Activated CD8-positive, alpha-beta memory T cell treated with anti-CD3 and anti-CD28 coated beads for 1 hour (primary cell): ENCODE results near the gene RHPN2.

Experiments used
- DNase-seq, 2 donors: peaks; one replicate each; pipeline ENCODE4 v3.0.0-alpha.2; 2020; ENCODE audit warnings: low read depth in 1 of 2; ENCODE audit errors: extremely low read depth in 1 of 2

RHPN2 gene

DNA sequence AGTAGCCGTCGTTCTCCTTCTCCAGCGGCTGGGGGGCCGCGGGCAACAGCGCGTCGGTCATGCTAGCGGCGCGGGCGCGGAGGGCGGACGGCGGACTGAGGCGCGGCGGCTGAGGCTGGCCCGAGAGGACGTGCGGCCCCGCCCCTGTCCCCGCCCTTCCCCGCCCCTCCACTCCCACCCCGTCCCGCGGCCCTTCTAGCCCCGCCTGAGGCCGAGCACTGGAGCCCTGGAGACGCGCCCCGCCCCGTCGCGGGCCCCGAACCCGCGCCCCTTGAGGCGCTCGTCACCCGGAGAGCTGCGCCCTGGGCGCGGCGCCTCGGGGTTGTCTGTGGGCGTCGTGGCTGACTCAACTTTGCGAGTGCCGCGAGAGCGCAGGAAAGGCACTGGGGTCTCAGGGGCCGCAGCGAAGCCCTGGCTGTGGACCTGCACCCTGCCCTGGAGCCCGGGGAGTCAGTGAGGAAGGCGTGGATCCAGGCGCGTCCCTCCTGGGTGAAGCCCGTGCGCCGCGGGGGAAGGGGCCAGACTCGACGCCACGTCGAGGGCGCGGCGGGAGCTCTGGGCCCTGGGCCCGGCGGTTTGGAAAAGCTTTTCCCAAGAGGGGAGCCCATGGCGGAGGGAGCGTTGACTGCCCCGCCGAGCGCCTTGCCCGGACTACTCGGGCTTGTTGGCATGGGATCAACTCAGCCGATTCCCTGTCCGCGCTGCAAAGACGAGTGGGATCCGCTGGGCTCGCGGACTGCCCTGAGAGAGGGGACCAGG is at the start of gene RHPN2:
Gene RHPN2, minus strand, starts transcription at position 97 of the 759 bp plus-strand sequence. Its CDS starts 36 bp downstream, at position 61.
- DNase-seq: peak in 1 of 2 donors; percentile 11

DNA sequence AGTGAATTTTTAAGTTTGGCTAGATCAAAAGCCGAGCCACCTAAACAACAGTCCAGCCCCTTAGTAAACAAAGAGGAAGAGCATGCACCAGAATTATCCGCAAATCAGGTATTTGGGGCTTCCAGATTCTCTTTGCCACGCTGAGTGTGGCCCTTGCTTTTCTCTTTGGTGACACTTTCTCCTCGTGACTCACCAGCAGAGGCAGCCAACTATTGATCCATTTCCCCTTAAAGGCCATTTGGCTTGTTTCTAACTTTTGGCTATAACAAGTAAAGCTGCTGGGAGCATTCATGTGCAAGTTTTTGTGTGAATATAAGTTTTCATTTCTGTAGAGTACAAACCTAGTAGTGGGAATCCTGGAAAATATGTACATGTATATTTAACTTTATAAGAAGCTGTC is 49.6 kb upstream of the RHPN2 start:
- DNase-seq: no peak

DNA sequence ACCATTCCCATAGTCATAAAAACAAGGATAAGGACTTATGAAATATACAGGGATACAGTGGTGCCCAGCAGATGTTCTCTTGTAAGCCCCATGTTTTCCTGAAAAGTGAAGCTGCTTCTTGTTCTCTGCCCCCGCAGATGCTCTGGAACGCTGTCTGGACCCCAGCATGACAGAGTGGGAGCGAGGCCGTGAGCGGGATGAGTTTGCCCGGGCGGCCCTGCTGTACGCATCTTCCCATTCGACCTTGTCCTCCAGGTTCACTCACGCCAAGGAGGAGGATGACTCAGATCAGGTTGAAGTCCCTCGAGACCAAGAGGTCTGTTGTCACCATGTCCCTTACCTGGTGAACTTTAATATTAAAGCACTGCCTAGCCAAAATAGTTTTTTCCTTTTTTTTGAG is 46.9 kb upstream of the RHPN2 start:
- no peak for DNase-seq

DNA sequence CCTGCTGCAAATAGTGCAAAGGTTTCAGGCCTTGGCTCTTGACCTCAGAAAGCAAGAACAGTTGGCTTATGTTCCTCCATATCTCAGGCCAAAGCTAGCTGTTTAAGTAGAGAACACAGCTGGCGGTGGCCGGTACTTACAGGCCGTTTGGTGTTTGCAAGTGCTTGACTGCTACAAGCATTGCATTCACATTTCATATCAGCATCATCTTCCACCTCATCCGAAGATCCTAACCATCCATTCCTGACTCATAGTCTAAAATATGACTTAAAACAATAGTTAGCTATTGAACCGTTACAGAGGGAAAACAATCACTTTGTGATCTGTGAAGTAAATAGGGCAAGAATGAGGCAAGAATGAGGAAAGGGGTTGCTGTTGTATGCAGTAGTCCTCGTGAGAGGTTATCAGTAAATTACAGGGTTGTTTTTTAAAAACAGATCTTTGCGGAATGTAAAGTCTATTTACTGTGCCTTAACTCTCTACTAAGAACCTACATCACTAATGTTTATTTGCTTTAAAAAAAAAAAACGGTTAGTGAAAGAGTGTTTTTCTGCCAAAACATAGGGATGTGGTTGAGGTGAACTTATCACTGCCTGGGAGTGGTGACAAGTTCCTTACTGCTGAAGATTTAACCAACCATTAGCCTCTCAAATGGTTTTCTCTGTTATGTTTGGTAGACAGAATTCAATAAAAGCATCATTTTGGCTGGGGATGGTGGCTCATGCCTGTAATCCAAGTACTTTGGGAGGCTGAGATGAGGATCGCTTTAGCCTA is 45.6 kb upstream of the RHPN2 start:
- no peak for DNase-seq

DNA sequence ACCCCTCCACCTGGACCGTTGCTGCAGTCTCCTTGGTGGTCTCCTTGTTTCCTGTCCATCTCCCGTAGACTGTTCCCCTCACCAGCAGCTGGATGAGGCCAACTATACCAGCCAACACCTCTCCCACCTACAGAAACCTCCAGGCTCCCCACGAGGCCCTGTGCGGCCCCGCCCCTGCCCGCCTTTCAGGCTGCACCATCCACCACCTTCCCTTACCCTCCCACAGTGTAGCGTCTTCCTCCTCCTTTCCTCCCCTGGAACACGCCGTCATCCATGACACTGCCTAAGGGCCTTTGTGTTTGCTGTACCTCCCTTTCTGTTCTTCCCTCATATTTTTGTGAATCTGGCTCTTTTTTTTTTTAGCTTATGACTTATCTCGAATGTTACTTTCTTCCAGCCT is 43.5 kb upstream of the RHPN2 start:
- DNase-seq: no peak

DNA sequence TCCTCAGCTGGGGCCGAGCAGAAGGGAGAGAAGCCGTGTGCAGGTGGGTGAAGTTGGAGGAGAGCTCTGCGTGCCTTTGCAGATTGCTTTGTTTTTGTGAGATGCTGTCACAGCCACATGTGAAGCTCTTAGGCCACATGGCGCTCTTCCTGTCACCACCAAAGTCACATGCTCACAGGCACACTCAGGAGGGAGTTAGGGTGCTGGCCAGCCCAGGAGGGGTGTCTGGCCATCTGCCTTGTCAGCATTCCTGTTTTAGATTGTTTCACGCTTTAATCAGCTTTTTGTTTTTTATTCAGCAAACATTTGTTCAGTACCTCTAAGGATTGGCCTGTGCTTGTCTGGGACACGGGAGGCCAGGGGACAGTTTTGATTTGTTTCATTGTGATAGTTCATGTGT is 38.2 kb upstream of the RHPN2 start:
- DNase-seq: no peak

DNA sequence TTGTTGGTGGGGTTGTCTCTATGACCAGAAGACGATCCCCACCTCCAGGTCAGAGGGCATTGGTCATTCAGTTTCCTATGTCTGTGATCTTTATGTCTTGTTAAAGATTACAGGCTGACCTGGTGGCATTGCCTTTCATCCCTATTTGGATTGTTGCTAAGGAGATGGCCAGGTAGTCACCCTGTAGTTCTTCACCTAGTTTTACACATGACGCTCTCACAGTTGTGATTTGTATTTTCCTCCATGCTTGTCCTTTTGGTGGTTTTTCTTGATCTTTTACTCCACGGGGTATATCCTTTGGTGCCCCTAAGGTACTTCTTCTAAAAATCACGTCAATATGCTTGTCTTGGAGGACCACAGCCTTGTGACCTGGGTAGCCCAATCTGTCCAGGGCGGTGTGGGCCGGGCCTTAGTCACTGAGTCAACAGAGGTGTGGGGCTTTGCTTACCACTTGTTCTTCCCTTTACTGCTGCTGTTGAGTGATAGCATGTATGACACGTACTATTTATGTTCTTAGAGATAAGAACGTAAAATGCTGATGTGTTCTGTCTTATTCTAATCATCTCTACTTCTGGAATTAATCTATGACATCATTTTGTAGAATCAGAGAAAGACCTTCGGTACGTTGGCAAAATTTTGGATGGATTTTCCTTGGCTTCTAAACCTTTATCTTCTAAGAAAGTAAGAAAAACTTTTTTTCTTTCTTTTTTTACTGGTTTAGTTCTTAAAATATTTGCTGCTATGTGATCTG is 36.4 kb upstream of the RHPN2 start:
- DNase-seq: no peak

DNA sequence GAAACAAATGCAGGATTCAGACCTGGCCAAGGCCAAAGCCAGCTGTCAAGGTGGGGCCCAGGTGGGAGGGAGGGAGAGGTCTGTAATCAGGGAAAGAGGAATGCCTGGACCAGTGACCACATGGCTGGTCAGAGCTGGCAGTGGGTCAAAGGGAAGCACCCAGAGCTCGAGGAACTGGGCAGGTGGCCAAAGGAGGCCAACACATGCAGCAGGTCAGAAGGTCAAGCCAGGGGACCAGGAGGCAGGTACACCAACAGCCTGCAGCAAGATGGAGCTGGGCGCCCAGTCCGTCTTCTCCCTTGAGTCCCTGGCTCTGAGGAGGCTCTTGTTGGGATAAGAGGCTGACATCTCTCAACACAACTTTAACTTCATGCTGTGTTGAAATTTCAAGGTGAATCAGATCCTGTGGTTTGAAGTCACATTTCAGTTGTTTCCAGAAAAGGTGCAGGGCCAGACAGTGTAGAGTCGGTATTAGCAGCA is 33.4 kb upstream of the RHPN2 start:
- DNase-seq: no peak

DNA sequence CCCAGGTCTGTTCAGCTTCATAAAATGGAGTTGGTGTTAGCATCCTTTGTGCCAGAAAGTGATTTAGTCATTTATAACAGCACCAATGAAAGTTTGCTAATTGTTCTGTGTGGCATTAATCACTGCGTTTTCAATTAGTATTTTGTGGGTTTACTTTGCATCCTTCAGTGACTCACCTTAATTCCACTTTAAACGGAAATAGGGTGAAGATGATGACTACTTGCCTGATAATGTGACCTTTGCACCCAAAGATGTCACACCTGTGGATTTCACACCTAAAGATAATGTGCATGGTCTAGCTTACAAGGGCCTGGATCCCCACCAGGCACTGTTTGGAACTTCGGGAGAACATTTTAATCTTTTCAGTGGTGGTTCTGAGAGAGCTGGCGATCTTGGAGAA is 31.3 kb upstream of the RHPN2 start:
- DNase-seq: no peak

DNA sequence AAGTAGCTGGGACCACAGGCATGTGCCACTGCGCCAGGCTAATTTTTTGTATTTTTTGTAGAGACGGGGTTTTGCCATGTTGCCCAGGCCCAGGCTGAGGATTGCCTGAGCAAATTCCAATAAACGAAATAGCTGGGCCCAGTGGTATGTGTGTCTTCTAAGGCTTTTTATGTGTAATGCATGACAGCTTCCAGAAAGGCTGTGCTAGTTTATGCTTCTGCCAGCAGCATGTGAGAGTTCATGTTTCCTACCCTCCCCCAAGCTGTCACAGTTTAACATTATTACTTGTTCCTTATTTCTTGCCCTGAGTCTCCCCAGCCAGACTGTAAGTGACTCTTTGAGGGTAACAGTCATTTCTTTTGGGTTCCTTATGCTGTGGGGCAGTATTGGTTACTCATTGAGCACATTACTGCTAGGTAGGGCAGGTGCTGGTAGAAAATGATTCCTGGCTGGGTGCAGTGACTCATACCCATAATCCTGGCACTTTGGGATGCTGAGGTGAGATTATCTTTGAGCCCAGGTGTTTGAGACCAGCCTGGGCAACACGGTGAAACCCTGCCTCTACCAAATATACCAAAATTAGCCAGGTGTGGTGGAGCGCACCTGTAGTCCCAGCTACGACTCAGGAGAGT is 29.9 kb upstream of the RHPN2 start:
- no peak for DNase-seq

DNA sequence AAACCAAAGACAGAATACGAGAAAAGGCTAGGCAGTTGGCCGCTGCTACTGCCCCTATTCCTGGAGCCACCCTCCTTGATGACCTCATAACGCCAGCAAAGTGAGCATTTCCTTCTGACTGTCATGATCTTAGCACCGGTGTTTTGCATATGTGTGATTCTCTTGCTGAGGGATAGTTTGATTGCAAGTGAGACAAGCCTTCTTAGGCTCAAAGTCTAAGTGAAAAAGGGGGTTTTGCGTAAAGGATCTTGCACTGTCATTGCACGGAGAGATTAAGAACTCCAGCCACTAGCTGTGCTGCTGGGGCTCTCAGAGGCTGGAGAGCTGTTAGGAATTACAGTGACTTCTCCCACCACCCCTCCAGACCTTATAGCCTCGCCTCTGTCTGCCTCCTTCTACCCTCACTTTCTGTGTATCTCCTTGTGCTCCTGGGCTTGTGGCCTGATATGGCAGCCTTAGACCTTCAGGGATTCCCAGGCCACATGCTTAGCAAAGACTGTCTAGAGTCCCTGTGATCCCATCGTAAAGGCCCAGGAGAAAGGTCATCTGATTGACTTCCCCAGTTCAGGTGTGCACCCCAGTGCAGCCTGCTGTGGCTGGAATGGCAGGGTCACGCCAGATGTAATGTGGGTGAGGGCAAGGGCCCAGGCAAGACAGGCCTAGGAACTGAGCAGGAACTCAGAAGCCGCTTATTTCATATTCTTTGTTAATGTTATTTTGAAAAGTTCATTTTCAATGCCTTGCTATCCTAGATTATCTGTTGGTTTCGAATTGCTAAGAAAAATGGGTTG is 28.9 kb upstream of the RHPN2 start:
- DNase-seq: no peak

DNA sequence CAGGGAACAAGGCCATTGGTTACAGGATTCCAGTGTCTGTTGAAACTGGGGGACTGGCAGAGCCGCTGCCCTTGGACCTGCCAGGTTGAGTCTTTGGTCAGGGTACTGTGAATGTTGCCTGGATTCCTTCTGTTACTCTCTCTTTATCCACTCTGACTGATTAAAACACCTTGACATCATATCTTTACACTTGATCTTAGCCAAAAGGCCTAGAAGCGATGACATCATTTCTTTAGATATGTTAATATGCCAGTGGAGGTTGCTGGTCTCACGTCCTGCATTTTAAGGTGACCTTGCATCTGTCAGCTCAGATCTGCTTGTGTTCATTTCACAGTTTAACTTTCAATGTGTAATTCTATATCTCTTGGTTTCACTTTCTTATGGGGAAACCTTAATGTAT is 25.5 kb upstream of the RHPN2 start:
- DNase-seq: no peak

DNA sequence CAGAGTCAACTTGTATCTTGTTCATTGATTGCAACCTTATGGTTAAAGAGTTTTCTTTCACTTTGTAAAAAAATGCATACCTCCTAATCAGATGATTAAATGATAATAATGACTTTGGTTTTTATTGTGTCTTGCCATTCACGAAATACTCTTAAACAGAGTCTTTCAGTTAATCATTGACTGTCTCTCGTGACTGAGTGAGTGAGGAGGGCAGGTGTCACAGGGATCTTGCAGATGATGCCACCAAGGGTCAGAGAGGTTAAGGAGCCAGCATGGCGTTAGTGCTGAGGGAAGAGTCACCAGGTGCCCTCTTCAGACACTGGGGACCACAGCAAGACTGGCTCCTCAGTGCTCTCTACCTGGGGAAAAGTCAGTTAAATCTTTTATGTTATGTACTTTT is 24.3 kb upstream of the RHPN2 start:
- no peak for DNase-seq

DNA sequence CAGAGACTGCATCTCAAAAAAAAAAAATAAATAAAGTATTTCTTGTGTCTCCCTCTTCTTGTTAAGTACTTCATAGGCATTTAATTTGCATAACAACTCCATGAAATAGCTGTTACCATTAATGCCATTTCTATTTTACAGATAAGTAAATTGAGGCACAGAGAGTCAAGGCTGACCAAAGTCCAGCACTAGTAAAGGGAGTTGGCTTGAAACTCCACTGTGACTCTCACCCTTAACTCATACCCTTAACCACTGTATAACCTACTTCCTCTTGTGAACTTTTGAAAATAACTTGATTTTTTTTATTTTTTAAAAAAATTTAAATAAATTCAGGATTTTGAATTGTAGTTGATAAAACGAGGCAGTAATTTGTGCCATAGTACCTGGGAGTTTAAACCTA is 22.3 kb upstream of the RHPN2 start:
- DNase-seq: no peak

DNA sequence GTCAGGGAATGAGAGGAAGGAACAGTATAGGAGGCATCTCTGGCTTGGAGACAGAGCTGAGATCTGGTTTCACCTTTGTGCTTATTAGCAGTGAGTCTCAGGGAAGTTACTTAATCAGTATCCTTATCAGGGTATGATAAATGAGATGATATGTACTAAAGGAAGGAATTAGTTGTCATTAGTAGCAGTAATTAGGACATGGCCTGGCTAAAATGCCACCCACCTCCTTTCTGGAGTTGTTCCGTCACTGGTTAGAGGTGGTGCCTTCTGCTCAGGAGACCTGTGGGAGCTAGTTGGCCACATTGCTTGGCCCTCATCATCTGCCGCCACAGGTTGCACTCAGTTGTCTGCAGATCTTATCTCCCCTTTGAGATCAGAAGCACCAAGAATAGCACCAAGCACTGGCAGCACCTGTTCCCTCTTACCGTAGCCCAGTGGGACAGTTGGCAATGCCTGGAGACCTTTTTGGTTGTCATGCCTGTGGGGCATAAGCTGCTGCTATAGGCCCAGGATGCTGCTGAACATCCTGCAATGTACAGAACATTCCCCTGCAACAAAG is 21.0 kb upstream of the RHPN2 start:
- DNase-seq: no peak

DNA sequence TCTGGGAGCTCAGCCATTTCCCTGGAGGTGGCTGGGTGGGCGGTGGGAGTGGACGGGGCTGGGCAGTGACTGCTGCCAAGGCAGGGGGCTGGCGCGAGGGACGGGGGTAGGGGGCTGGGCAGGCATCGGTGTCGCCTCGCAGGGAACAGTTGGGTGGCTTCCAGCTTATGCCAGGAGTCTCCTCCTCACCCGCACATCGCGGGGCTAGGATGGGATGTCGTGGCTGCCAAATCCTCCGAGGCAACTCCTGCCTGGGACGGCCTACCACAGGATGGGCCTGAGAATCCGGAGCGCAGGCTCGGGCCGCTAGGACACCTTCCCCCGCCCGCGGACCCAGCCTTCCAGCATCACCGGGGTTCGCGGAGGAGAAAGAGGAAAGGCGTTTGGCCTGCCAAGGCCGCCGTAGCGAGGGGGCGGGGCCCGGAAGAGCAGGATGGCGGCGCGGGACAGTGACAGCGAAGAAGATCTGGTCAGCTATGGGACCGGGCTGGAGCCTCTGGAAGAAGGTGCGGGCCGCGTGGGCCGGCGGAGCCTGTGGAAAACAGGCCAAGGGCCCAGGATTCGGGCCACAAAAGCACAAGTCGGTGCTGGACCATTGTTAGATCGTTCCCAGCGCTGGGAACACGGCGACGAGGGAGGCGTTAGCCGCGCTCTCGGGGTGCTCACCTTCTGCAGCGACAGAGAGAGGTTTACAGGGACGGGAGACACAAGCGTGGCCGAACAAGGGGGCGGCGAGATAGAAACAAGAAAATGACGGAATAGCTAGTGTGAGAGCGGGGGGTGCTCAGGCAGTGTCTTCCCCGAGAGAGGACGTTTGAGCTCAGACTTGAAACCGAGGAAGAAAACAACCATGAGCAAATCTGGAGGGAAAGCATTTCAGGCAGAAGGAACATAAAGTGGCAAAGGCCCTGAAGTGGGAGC is 16.3 kb upstream of the RHPN2 start, which contains the start of gene GPATCH1:
Gene GPATCH1, plus strand, starts transcription at position 421 of the 921 bp plus-strand sequence. Its CDS starts 13 bp downstream, at position 434.
- peak; percentile 37 to 77 for DNase-seq

DNA sequence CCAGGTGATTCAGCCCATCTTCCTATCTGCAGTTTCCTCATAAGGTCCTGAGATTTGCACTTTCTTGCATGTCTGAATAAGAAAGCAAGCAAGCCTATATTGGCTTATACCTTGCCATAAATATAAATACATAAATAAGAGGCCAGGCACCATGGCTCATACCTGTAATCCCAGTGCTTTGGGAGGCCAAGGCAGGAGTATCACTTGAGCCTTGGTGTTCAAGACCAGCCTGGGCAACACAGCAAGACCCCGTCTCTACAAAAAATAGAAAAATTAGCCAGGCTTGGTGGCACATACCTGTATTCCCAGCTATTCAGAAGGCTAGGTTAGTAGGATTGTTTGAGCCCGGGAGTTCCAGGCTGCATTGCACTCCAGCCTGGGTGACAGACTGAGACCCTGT is 10.8 kb upstream of the RHPN2 start:
- DNase-seq: no peak

DNA sequence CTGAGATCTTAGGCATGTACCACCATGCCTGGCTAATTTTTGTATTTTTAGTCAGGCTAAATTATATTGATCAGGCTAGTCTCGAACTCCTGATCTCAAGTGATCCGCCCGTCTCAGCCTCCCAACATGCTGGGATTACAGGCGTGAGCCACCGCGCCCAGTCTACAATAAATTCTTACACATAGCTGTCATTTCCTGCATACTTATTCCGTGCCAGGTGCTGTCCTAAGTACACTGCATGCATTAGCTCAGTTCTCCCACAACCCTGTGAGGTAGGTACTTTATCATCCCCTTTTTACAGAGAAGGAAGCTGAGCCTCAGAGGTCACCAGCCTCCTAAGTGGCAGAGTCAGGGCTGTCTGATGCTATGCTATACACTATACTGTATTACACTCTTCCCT is 7.2 kb upstream of the RHPN2 start:
- no peak for DNase-seq

DNA sequence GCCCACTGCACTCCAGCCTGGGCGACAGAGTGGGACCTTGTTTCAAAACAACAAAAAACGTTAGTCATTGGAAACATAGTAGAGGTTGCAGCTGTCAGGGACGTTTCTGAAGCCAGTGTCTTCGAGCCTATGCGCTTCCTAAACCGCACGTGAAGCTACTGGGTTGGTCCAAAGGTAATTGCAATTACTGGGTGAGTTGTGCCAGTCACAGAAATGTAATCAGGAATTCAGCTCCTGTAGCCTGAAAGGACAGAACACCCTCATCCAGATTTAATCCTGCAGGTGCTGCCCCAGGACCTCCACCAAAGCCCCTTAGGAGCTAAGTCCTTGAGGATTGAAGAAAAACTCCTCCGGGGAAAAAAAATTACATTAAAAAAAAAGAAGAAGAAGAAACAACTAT is 2.4 kb upstream of the RHPN2 start:
- no peak for DNase-seq
